CD4-positive, alpha-beta T cell (primary cell): ENCODE results near the gene PTPRT. TPM values are rescaled to one million over a fixed set of nuclear protein-coding genes. Genes with fewer than 3 reads are reported as not detected.

Source experiments
- ATAC-seq: fragments of 200-7000 bp; cut with Tn5 transposase; one replicate; pipeline ENCODE4 v1.10.0; 2022; ENCODE audit warnings: mild to moderate bottlenecking; ENCODE audit not compliant: poor library complexity
- CTCF ChIA-PET: fragments of 350-600 bp; sonication (Branson Sonifier 250); formaldehyde crosslinking; loops from one replicate; lab custom pipeline; 2021; ENCODE audit warnings: antibody characterized with exemption, inconsistent platforms; lab: Charles Lee
- POLR2A ChIA-PET: fragments of 350-600 bp; sonication (Branson Sonifier 250); formaldehyde crosslinking; loops from one replicate; lab custom pipeline; 2021; ENCODE audit warnings: antibody characterized with exemption, inconsistent platforms; lab: Charles Lee
- DNase-seq, 14 experiments: peaks; one replicate each; pipeline ENCODE4 v3.0.0-alpha.2; 2013 to 2020; ENCODE audit warnings: mixed read lengths in 2 of 14
- H3K27ac ChIP-seq, 2 donors: one replicate each; pipeline versions ENCODE4 v1.5.1 to v1.7.0; 2013; ENCODE audit warnings: low read length in 2 of 2, low read depth in 1 of 2, mild to moderate bottlenecking in 1 of 2
- H3K27me3 ChIP-seq, 2 experiments: 1 replicate in 1 of 2; 2 replicates in 1 of 2; pipeline versions ENCODE4 v1.6.1 to v1.7.0; 2013; ENCODE audit warnings: low read length in 2 of 2, control low read depth in 1 of 2, mild to moderate bottlenecking in 1 of 2, moderate library complexity in 1 of 2; ENCODE audit not compliant: insufficient read depth in 2 of 2, control insufficient read depth in 1 of 2
- H3K36me3 ChIP-seq: one replicate; pipeline ENCODE4 v1.6.1; 2013; ENCODE audit warnings: low read length, control low read depth; ENCODE audit not compliant: insufficient read depth
- H3K4me1 ChIP-seq: one replicate; pipeline ENCODE4 v1.6.1; 2013; ENCODE audit warnings: low read length, control low read depth; ENCODE audit not compliant: insufficient read depth
- H3K4me3 ChIP-seq: one replicate; pipeline ENCODE4 v1.5.1; 2013; ENCODE audit warnings: mild to moderate bottlenecking, low read length, moderate library complexity
- H3K9me3 ChIP-seq, 2 experiments: 1 replicate in 1 of 2; 2 replicates in 1 of 2; pipeline versions ENCODE4 v1.6.1 to v1.7.0; 2013; ENCODE audit warnings: low read length in 2 of 2, mild to moderate bottlenecking in 2 of 2, control low read depth in 1 of 2, moderate library complexity in 1 of 2; ENCODE audit not compliant: control insufficient read depth in 1 of 2, insufficient read depth in 1 of 2
- H3K27ac Mint-ChIP-seq: one replicate; pipeline ENCODE4 v1.8.0; 2020; ENCODE audit warnings: mixed read lengths
- H3K27me3 Mint-ChIP-seq: one replicate; pipeline ENCODE4 v1.8.0; 2021; ENCODE audit warnings: mixed read lengths
- H3K36me3 Mint-ChIP-seq: one replicate; pipeline ENCODE4 v1.8.0; 2021; ENCODE audit warnings: low read depth, mixed read lengths
- H3K4me1 Mint-ChIP-seq: one replicate; pipeline ENCODE4 v1.8.0; 2021; ENCODE audit warnings: low read depth, mixed read lengths
- H3K4me3 Mint-ChIP-seq: one replicate; pipeline ENCODE4 v1.8.0; 2020; ENCODE audit warnings: mild to moderate bottlenecking, mixed read lengths
- H3K9me3 Mint-ChIP-seq: one replicate; pipeline ENCODE4 v1.8.0; 2020; ENCODE audit warnings: mixed read lengths
- CTCF ChIP-seq: fragments of 200-600 bp; IDR thresholded peaks from one replicate; pipeline ENCODE4 v1.8.0; 2022; ENCODE audit warnings: antibody characterized with exemption, mild to moderate bottlenecking
- intact Hi-C, 2 experiments: fragments of 100-400 bp; cut with DNase I in 1 of 2; cut with micrococcal nuclease in 1 of 2; formaldehyde crosslinking; loops; one replicate each; pipeline versions ENCODE4 v1.15.1 to v1.9.0; 2023 to 2025; cut with DNase I, micrococcal nuclease
- total RNA-seq, 174 experiments: library from RNA in 2 of 174; stranded (reverse) in 2 of 174; gene quantifications; one replicate each; pipeline ENCODE4 v1.2.3 and lab custom pipeline; 2021 to 2026

PTPRT gene
- total RNA-seq, 2 experiments from 2014 or later, result not detected

GRCh38 chr20:42855896-42856295 is 333.8 kb downstream of the PTPRT start:
- H3K4me1 Mint-ChIP-seq, result no peaks in the 10 kb centered on the region
- POLR2A ChIA-PET, result no interaction called here

GRCh38 chr20:42852691-42853090 is 337.0 kb downstream of the PTPRT start:
- no peak overlapping the region for H3K4me3 Mint-ChIP-seq
- Histone ChIP-seq H3K27me3 (no peaks in the 10 kb centered on the region), H3K4me3 (no peak overlapping the region), H3K9me3 (no peaks in the 10 kb centered on the region), H3K27ac (no peak overlapping the region), H3K36me3 (no peaks in the 10 kb centered on the region), H3K4me1 (no peaks in the 10 kb centered on the region)
- peaks cover 14% of the 10 kb centered on the region for H3K9me3 Mint-ChIP-seq
- POLR2A ChIA-PET, result no interaction called here
- TF ChIP-seq CTCF, result no peak
- intact Hi-C loops, result no loop called here
- ATAC-seq (no peak), DNase-seq (no peak)
- CTCF ChIA-PET, result no interaction called here
- no peaks in the 10 kb centered on the region for H3K36me3 Mint-ChIP-seq
- H3K27ac Mint-ChIP-seq, result no peak overlapping the region
- H3K4me1 Mint-ChIP-seq, result no peaks in the 10 kb centered on the region
- no peaks in the 10 kb centered on the region for H3K27me3 Mint-ChIP-seq

More at GRCh38 chr20:42855896-42856295, 333.8 kb downstream of the PTPRT start:
- Mint-ChIP-seq H3K36me3 (no peaks in the 10 kb centered on the region), H3K4me3 (no peak overlapping the region), H3K27me3 (no peaks in the 10 kb centered on the region), H3K9me3 (peaks cover 4% of the 10 kb centered on the region), H3K27ac (no peak overlapping the region)
- DNase-seq (no peak), ATAC-seq (no peak)
- CTCF ChIA-PET, result no interaction called here
- intact Hi-C loops, result no loop called here
- no peak overlapping the region for H3K27ac ChIP-seq
- TF ChIP-seq CTCF, result no peak
- H3K4me1 ChIP-seq, result no peaks in the 10 kb centered on the region
- H3K36me3 ChIP-seq, result no peaks in the 10 kb centered on the region
- H3K27me3 ChIP-seq, result no peaks in the 10 kb centered on the region
- H3K4me3 ChIP-seq, result no peak overlapping the region
- H3K9me3 ChIP-seq, result no peaks in the 10 kb centered on the region

- Mint-ChIP-seq H3K9me3 (peaks cover 13% of the 10 kb centered on the region), H3K4me1 (no peaks in the 10 kb centered on the region), H3K27ac (no peak overlapping the region), H3K4me3 (no peak overlapping the region), H3K27me3 (no peaks in the 10 kb centered on the region), H3K36me3 (no peaks in the 10 kb centered on the region)
- DNase-seq (no peak), ATAC-seq (no peak)
- no peaks in the 10 kb centered on the region for H3K4me1 ChIP-seq
- intact Hi-C loops, result no loop called here
- no peaks in the 10 kb centered on the region for H3K36me3 ChIP-seq
- no peaks in the 10 kb centered on the region for H3K27me3 ChIP-seq
- ChIA-PET POLR2A (no interaction called here), CTCF (no interaction called here)
- H3K27ac ChIP-seq, result no peak overlapping the region
- no peak for TF ChIP-seq CTCF
- no peak overlapping the region for H3K4me3 ChIP-seq
- H3K9me3 ChIP-seq, result peaks cover 0 to 12% of the 10 kb centered on the region in 2 experiments
Measured at GRCh38 chr20:42846784-42847490, 342.8 kb downstream of the PTPRT start.
